HG03469 (cell line): ENCODE data around the gene CSNK1E.

Experiments
- ATAC-seq: cut with Tn5 transposase; IDR thresholded peaks from one replicate; pipeline ENCODE4 v1.9.1; 2021; ENCODE audit warnings: mild to moderate bottlenecking, moderate library complexity, moderate number of reproducible peaks; ENCODE audit not compliant: unreplicated experiment

The CSNK1E gene

GRCh38 chr22:38308791-38309498, 8.3 kb downstream of the CSNK1E start:
- no peak for ATAC-seq

GRCh38 chr22:38305471-38306448, 11.5 kb downstream of the CSNK1E start:
- peak; percentile 40 for ATAC-seq

GRCh38 chr22:38304526-38304925, 12.7 kb downstream of the CSNK1E start:
- no peak for ATAC-seq

- no peak for ATAC-seq
Observed at GRCh38 chr22:38303974-38304373, 13.3 kb downstream of the CSNK1E start.

GRCh38 chr22:38302906-38303305, 14.3 kb downstream of the CSNK1E start:
- ATAC-seq, result no peak

- no peak for ATAC-seq
Observed at GRCh38 chr22:38300946-38301345, 16.3 kb downstream of the CSNK1E start.

- no peak for ATAC-seq
Observed at GRCh38 chr22:38300197-38300945, 16.9 kb downstream of the CSNK1E start.

- ATAC-seq, result no peak
Observed at GRCh38 chr22:38299770-38300102, 17.5 kb downstream of the CSNK1E start.

- ATAC-seq, result no peak
Observed at GRCh38 chr22:38298312-38299005, 18.8 kb downstream of the CSNK1E start.

- ATAC-seq, result no peak
Observed at GRCh38 chr22:38296372-38296771, 20.9 kb downstream of the CSNK1E start.

GRCh38 chr22:38295863-38296262, 21.4 kb downstream of the CSNK1E start:
- ATAC-seq, result no peak

- no peak for ATAC-seq
Observed at GRCh38 chr22:38295339-38295738, 21.9 kb downstream of the CSNK1E start.

- no peak for ATAC-seq
Observed at GRCh38 chr22:38294193-38294592, 23.0 kb downstream of the CSNK1E start.

- no peak for ATAC-seq
Observed at GRCh38 chr22:38292694-38293093, 24.5 kb downstream of the CSNK1E start.

- no peak for ATAC-seq
Observed at GRCh38 chr22:38291201-38291777, 25.9 kb downstream of the CSNK1E start.

- no peak for ATAC-seq
Observed at GRCh38 chr22:38290347-38290746, 26.9 kb downstream of the CSNK1E start.

GRCh38 chr22:38289583-38290082, 27.6 kb downstream of the CSNK1E start:
- ATAC-seq, result no peak

GRCh38 chr22:38286915-38287669, 30.1 kb downstream of the CSNK1E start:
- no peak for ATAC-seq

- no peak for ATAC-seq
Observed at GRCh38 chr22:38285018-38285417, 32.2 kb downstream of the CSNK1E start.

- no peak for ATAC-seq
Observed at GRCh38 chr22:38284042-38284402, 33.2 kb downstream of the CSNK1E start.
